Lung (tissue), 12 donors: ENCODE results near the gene TMEM151B. TPM values are rescaled to one million over a fixed set of nuclear protein-coding genes. Genes with fewer than 3 reads are reported as not detected.

Source experiments
- ATAC-seq: fragments of 200-7000 bp; cut with Tn5 transposase; one replicate; pipeline ENCODE4 v1.9.1; 2020; ENCODE audit warnings: moderate number of reproducible peaks; ENCODE audit not compliant: insufficient read depth, low FRiP score
- DNase-seq, 3 donors: peaks; one replicate each; pipeline ENCODE4 v3.0.0-alpha.2; 2013 to 2017
- H3K27ac ChIP-seq, 2 donors: one replicate each; pipeline ENCODE4 v1.5.1; 2013; ENCODE audit warnings: mild to moderate bottlenecking in 2 of 2, moderate library complexity in 2 of 2, control low read depth in 1 of 2, inconsistent platforms in 1 of 2, low read depth in 1 of 2, low read length in 1 of 2
- H3K27me3 ChIP-seq, 3 donors: one replicate each; pipeline ENCODE4 v1.5.1; 2013; ENCODE audit warnings: low read length in 2 of 3; ENCODE audit not compliant: control insufficient read depth in 3 of 3, insufficient read depth in 3 of 3
- H3K36me3 ChIP-seq, 4 donors: one replicate each; pipeline ENCODE4 v1.5.1; 2013; ENCODE audit warnings: low read length in 4 of 4, mild to moderate bottlenecking in 1 of 4, moderate library complexity in 1 of 4; ENCODE audit not compliant: control insufficient read depth in 4 of 4, insufficient read depth in 4 of 4
- H3K4me1 ChIP-seq, 5 donors: one replicate each; pipeline ENCODE4 v1.5.1; 2013; ENCODE audit warnings: low read length in 5 of 5, mild to moderate bottlenecking in 2 of 5, moderate library complexity in 1 of 5; ENCODE audit not compliant: control insufficient read depth in 5 of 5, insufficient read depth in 5 of 5
- H3K4me3 ChIP-seq: one replicate; pipeline ENCODE4 v1.5.1; 2013; ENCODE audit warnings: mild to moderate bottlenecking, control low read depth, moderate library complexity
- H3K9ac ChIP-seq, 2 donors: one replicate each; pipeline ENCODE4 v1.5.1; 2013; ENCODE audit warnings: low read length in 2 of 2, control low read depth in 1 of 2; ENCODE audit not compliant: insufficient read depth in 1 of 2
- H3K9me3 ChIP-seq, 4 donors: one replicate each; pipeline ENCODE4 v1.5.1; 2013; ENCODE audit warnings: low read length in 3 of 4, mild to moderate bottlenecking in 1 of 4, moderate library complexity in 1 of 4; ENCODE audit not compliant: control insufficient read depth in 4 of 4, insufficient read depth in 3 of 4
- WGBS, 2 donors: extraction: QIAGEN DNeasy Blood & Tissue Kit; methylation state at CpG; one replicate each; pipeline ENCODE4 v1.1.7; 2013; 5-methylcytosine and 5-hydroxymethylcytosine counted together
- polyA plus RNA-seq, 2 donors: library from polyadenylated mRNA; stranded (reverse); fragments of 200-250 nt; gene quantifications; one replicate each; pipeline ENCODE4 v1.2.1, GENCODE V29; 2013
- total RNA-seq, 2 donors: library from RNA; depleted of rRNA in 1 of 2; stranded (reverse); fragments of >200 nt in 1 of 2; gene quantifications; one replicate each; pipeline ENCODE4 v1.2.1, GENCODE V29; 2014 to 2021
- TF ChIP-seq, protein P1 (sequence below): IDR thresholded peaks from 2 replicates; pipeline ENCODE4 v1.5.1; 2012; ENCODE audit warnings: mild to moderate bottlenecking; ENCODE audit errors: control extremely low read depth, extremely low read depth
- donor health status: control.
- donor health status: control.
- donor health status: Bipolar disorder and iron deficiency.
- donor health status: healthy.
- donor health status: DM: yes; HTN: yes; CAD: no.

TMEM151B gene
- total and polyA plus RNA-seq, 4 donors = 0.02 to 0.21 (median 0.08) TPM

DNA sequence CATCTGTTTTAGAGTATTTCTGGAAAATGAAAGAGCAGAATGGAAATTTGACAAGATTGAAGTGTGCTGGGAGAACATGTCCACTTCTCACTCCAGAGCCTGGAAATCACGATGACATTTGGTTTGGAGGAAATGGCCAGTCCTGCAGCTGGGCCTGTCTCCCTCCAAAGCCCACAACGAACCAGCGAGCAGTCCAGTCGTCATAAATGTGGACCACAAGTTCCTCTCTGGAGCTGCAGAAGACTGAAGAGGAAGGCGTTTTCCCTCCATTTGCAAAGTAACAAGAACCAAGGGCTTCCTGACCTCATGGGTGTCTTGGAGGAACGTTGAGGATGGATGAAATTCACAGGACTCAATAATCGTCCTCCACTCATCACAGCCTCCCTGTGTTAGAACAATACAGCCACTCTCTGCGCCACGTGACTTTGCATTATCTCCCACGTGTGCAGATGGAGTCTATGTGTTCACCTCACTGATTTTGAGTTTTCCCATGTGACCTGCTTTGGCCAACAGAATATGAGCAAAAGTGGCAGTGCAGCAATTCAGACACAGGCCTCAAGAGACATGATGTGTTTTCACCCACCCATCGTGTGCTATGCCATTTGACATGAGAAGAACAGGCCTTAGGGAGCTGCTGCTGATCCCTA lies 63.1 kb downstream of the TMEM151B start:
- ATAC-seq (no peak), DNase-seq (no peak)
- Histone ChIP-seq H3K4me1 (no peaks in the 10 kb centered on the region), H3K9me3 (no peaks in the 10 kb centered on the region), H3K27me3 (peaks cover 0 to 21% (median 9%) of the 10 kb centered on the region in 3 donors), H3K9ac (no peak overlapping the region), H3K36me3 (no peaks in the 10 kb centered on the region), H3K4me3 (no peak overlapping the region), H3K27ac (no peak overlapping the region)
- TF ChIP-seq, protein P1, sequence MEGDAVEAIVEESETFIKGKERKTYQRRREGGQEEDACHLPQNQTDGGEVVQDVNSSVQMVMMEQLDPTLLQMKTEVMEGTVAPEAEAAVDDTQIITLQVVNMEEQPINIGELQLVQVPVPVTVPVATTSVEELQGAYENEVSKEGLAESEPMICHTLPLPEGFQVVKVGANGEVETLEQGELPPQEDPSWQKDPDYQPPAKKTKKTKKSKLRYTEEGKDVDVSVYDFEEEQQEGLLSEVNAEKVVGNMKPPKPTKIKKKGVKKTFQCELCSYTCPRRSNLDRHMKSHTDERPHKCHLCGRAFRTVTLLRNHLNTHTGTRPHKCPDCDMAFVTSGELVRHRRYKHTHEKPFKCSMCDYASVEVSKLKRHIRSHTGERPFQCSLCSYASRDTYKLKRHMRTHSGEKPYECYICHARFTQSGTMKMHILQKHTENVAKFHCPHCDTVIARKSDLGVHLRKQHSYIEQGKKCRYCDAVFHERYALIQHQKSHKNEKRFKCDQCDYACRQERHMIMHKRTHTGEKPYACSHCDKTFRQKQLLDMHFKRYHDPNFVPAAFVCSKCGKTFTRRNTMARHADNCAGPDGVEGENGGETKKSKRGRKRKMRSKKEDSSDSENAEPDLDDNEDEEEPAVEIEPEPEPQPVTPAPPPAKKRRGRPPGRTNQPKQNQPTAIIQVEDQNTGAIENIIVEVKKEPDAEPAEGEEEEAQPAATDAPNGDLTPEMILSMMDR = no peak
- WGBS, 2 donors = 48 to 68% methylated on average over 11 of the region's 11 CpGs

DNA sequence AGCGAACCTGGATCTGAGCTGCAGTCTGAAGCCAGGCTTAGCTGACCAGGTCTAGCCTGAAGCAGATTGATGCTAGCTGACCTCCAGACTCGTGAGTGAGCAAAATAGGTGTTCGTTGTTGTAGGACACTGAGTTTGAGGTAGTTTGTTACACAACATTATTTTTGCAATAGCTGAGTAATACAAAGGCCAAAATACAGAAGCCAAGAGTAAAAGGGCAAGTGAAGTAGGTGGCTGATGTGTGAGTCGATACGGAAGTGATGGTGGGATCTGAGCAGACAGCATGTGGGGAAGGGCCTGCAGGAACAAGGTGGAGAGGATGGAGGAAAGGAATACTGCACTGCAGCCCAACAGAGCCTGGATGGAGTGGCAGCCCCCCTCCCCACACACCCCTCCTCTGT lies 63.7 kb downstream of the TMEM151B start:
- no peak for ATAC-seq

DNA sequence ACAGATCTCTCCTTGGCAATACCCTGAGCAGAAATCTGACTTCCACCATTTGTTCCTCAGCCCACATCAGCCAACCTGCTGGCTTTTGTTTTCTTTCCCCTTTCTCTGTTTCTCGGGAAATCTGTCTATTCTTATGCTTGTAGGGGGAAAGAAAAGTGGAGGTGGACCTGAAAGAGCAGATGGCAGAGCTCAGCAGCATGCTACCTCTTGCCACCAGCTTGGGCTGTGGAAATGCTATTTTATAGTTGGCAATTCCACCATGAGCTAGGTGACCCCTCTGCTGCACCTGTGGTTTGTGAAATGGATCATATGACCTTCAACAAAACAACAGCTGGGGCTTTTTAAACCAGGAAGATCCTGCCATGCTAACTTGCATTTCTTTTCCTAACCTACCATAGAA lies 65.4 kb downstream of the TMEM151B start:
- Histone ChIP-seq H3K9ac (no peak overlapping the region), H3K9me3 (no peaks in the 10 kb centered on the region), H3K4me3 (no peak overlapping the region), H3K36me3 (no peaks in the 10 kb centered on the region), H3K4me1 (no peaks in the 10 kb centered on the region), H3K27ac (no peak overlapping the region), H3K27me3 (peaks cover 0 to 15% (median 6%) of the 10 kb centered on the region in 3 donors)
- no peak for ATAC-seq
- TF ChIP-seq, protein P1 = no peak
- 59 to 67% methylated on average over 1 of the region's 1 CpG for WGBS, 2 donors
- DNase-seq = no peak

More for the DNA sequence above, 63.7 kb downstream of the TMEM151B start:
- Histone ChIP-seq H3K9ac (no peak overlapping the region), H3K27me3 (peaks cover 0 to 21% (median 8%) of the 10 kb centered on the region in 3 donors), H3K4me3 (no peak overlapping the region), H3K27ac (no peak overlapping the region), H3K36me3 (no peaks in the 10 kb centered on the region), H3K9me3 (no peaks in the 10 kb centered on the region), H3K4me1 (no peaks in the 10 kb centered on the region)
- no peak for DNase-seq
- 53 to 78% methylated on average over 5 of the region's 5 CpGs for WGBS, 2 donors
- TF ChIP-seq, protein P1 = no peak
